Osteocyte (in vitro differentiated cells): ENCODE measurements around the gene TRIM9. TPM values are rescaled to one million over a fixed set of nuclear protein-coding genes. Genes with fewer than 3 reads are reported as not detected.

ENCODE experiments used
- DNase-seq: peaks from one replicate; pipeline ENCODE4 v3.0.0; 2021; ENCODE audit warnings: mixed read lengths; ENCODE audit not compliant: unreplicated experiment; ENCODE audit errors: extremely low spot score
- H3K27ac Mint-ChIP-seq: one replicate; pipeline ENCODE4 v1.8.0; 2021; ENCODE audit warnings: mild to moderate bottlenecking, mixed read lengths; ENCODE audit not compliant: unreplicated experiment
- H3K27me3 Mint-ChIP-seq: one replicate; pipeline ENCODE4 v1.8.0; 2021; ENCODE audit warnings: mixed read lengths; ENCODE audit not compliant: unreplicated experiment
- H3K36me3 Mint-ChIP-seq: one replicate; pipeline ENCODE4 v1.8.0; 2021; ENCODE audit warnings: mixed read lengths; ENCODE audit not compliant: unreplicated experiment
- H3K4me1 Mint-ChIP-seq: one replicate; pipeline ENCODE4 v1.8.0; 2021; ENCODE audit warnings: mixed read lengths; ENCODE audit not compliant: unreplicated experiment
- H3K4me3 Mint-ChIP-seq: one replicate; pipeline ENCODE4 v1.8.0; 2021; ENCODE audit warnings: mild to moderate bottlenecking, moderate library complexity, mixed read lengths; ENCODE audit not compliant: unreplicated experiment
- H3K9me3 Mint-ChIP-seq: one replicate; pipeline ENCODE4 v1.8.0; 2021; ENCODE audit warnings: mixed read lengths; ENCODE audit not compliant: unreplicated experiment
- CTCF ChIP-seq: fragments of 200-600 bp; sonication (generic); IDR thresholded peaks from 2 replicates; pipeline ENCODE4 v1.5.0; 2021; ENCODE audit warnings: antibody characterized with exemption, mild to moderate bottlenecking, moderate library complexity
- total RNA-seq: library from RNA; stranded (reverse); gene quantifications from 2 replicates; pipeline ENCODE4 v1.2.1, GENCODE V29; 2021

The TRIM9 gene
- total RNA-seq, 1 donor from 2014 or later = 4.8 TPM

DNA sequence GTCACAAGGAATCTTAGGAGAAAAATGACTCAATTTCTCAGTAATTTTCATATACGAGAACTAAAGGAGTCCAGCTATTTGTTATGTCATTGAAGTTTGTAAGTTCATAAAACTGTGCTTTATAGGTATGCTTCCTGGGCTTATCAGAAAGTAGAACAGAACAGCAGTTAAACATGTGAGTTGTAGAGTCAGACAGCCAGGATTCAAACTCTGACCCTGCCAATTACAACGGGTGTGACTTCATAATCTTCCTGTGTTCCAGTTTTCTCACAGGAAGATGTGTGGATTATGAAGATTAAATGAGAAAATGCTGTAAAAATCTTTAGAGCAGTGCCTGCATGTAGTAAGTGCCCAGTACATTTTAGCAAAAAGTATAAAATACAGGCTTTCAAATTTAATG is 8.9 kb downstream of the TRIM9 start:
- Mint-ChIP-seq H3K4me1 (peaks cover 9% of the 10 kb centered on the region), H3K36me3 (no peaks in the 10 kb centered on the region), H3K27ac (no peak overlapping the region), H3K27me3 (no peaks in the 10 kb centered on the region), H3K4me3 (no peak overlapping the region), H3K9me3 (peaks cover 5% of the 10 kb centered on the region)
- TF ChIP-seq CTCF = no peak
- DNase-seq = no peak

GRCh38 chr14:51084962-51085361 is 9.9 kb downstream of the TRIM9 start:
- H3K4me3 Mint-ChIP-seq = no peak overlapping the region
- H3K9me3 Mint-ChIP-seq = peaks cover 5% of the 10 kb centered on the region
- no peak for DNase-seq
- H3K27me3 Mint-ChIP-seq = no peaks in the 10 kb centered on the region
- no peaks in the 10 kb centered on the region for H3K36me3 Mint-ChIP-seq
- peaks cover 9% of the 10 kb centered on the region for H3K4me1 Mint-ChIP-seq
- H3K27ac Mint-ChIP-seq = no peak overlapping the region
- no peak for TF ChIP-seq CTCF

GRCh38 chr14:51084507-51084906 is 10.4 kb downstream of the TRIM9 start:
- DNase-seq = no peak
- no peaks in the 10 kb centered on the region for H3K27me3 Mint-ChIP-seq
- no peaks in the 10 kb centered on the region for H3K36me3 Mint-ChIP-seq
- no peak overlapping the region for H3K27ac Mint-ChIP-seq
- no peak for TF ChIP-seq CTCF
- peaks cover 5% of the 10 kb centered on the region for H3K9me3 Mint-ChIP-seq
- H3K4me1 Mint-ChIP-seq = peaks cover 9% of the 10 kb centered on the region
- H3K4me3 Mint-ChIP-seq = no peak overlapping the region

- peaks cover 5% of the 10 kb centered on the region for H3K9me3 Mint-ChIP-seq
- H3K4me3 Mint-ChIP-seq = no peak overlapping the region
- TF ChIP-seq CTCF = no peak
- no peak for DNase-seq
- no peaks in the 10 kb centered on the region for H3K27me3 Mint-ChIP-seq
- peaks cover 6% of the 10 kb centered on the region for H3K4me1 Mint-ChIP-seq
- H3K27ac Mint-ChIP-seq = no peak overlapping the region
- H3K36me3 Mint-ChIP-seq = no peaks in the 10 kb centered on the region
Measured at GRCh38 chr14:51082349-51082748, 12.6 kb downstream of the TRIM9 start.

DNA sequence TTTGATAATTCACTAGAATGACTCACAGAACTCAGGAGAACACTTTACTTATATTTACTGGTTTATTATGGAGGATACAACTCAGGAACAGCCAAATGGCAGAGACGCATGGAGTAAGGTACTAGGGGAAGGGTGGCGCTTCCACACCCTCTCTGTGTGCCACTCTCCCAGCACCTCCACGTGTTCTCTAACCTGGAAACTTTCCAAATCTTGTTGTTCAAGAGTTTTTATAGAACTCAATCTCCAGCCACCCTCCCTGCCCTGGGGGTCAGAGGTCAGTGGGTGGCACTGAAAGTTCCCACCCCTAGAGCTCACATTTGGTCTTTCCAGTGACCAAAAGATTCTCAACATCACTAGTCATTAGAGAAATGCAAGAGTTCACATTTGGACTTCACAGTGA is 13.2 kb downstream of the TRIM9 start:
- no peak overlapping the region for H3K4me3 Mint-ChIP-seq
- H3K27ac Mint-ChIP-seq = no peak overlapping the region
- DNase-seq = no peak
- H3K9me3 Mint-ChIP-seq = peaks cover 5% of the 10 kb centered on the region
- no peaks in the 10 kb centered on the region for H3K36me3 Mint-ChIP-seq
- H3K27me3 Mint-ChIP-seq = no peaks in the 10 kb centered on the region
- TF ChIP-seq CTCF = no peak
- peaks cover 2% of the 10 kb centered on the region for H3K4me1 Mint-ChIP-seq
